ENCODE results near the gene OXNAD1.

OXNAD1 gene

DNA sequence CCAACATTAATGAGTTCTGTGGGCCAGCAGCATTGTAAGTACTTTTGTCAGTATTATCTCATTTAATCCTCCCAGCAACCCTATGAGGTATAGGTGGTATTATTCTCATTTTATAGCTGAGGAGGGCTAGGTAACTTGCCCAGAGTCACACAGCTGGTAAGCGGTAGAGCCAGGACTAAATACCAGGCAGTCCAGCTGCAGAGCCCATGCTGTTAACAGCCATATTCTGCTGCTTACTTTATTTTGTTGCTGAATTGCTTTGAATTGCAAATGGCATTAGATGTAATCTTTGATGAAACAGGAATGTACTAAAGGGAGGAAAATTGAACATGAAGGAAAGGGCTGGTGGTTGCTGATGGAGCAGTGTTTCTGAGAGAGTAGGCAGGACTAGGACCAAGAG, 19.6 kb downstream of the OXNAD1 start:
- H3K4me3 ChIP-seq (ENCODE audit: low read length), result no peak overlapping the region
- H3K27me3 ChIP-seq (ENCODE audit: control insufficient read depth, insufficient read depth, low read length), result no peaks in the 10 kb centered on the region
- H3K9me3 ChIP-seq (ENCODE audit: control insufficient read depth, low read depth, low read length), result no peaks in the 10 kb centered on the region
- no peak overlapping the region for H3K27ac ChIP-seq (ENCODE audit: low read length)
- H3K9ac ChIP-seq (ENCODE audit: low read length), result no peak overlapping the region
- peaks cover 23% of the 10 kb centered on the region for H3K36me3 ChIP-seq (ENCODE audit: control insufficient read depth, low read depth, low read length)
- no peaks in the 10 kb centered on the region for H3K4me1 ChIP-seq (ENCODE audit: control insufficient read depth, low read depth, low read length)

DNA sequence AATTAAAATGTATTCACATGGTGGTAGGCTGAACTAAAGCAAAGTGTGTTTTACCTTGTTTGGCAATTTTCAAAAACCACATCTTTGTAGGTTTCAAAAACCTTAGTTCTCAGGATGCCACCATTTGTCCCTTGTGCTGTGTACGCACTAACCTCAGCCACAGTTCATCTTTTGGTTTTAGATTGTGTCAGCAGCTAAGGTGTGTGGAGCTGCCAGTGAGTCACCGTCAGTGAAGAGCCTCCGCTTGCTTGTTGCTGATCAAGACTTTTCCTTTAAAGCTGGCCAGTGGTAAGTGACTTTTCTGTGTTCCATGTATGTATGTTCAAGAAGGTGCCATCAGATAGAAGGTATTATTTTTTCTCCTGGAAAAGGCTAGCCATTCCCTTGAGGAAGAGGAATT, 21.1 kb downstream of the OXNAD1 start:
- H3K36me3 ChIP-seq (ENCODE audit: control insufficient read depth, low read depth, low read length), result peaks cover 19% of the 10 kb centered on the region
- H3K27me3 ChIP-seq (ENCODE audit: control insufficient read depth, insufficient read depth, low read length), result no peaks in the 10 kb centered on the region
- no peaks in the 10 kb centered on the region for H3K4me1 ChIP-seq (ENCODE audit: control insufficient read depth, low read depth, low read length)
- H3K9me3 ChIP-seq (ENCODE audit: control insufficient read depth, low read depth, low read length), result no peaks in the 10 kb centered on the region
- H3K27ac ChIP-seq (ENCODE audit: low read length), result no peak overlapping the region
- no peak overlapping the region for H3K4me3 ChIP-seq (ENCODE audit: low read length)
- H3K9ac ChIP-seq (ENCODE audit: low read length), result no peak overlapping the region

DNA sequence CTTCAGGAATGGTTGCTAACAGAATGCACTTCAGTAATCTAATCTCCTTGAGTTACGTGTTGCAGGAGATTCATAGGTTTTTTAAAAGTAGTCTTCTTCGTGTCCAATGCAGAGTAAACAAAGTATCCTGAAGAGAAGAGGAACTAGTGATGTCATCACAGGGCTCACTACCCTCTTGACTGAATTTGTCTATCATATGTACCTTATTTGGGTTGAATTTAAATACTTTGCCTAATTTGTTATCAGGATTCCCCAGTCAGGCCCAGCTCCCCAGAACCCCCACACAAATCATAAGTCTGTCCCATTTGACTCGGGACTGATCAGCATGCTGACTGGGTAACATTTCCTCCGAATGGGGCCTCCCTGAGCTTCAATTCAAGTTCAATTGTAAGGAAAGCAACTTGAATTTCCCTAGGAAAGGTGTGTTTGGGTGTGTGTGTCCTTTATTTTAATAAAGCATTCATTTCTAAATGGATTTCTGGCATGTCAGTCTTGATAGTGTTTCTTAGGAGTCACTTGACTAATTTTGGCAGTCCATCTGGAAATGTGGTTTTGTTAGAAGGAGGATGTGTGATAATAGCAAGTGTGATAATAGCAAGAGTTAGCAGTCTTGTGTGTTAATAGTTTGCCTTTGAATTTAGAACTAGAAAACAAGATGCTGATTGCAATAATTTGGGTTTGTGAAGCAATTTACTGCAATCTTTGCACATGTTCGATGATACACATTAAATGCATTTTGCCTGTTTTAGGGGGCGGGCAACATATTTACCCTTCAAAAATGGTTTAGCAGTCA, 21.9 kb downstream of the OXNAD1 start:
- Histone ChIP-seq H3K9me3 (ENCODE audit: control insufficient read depth, low read depth, low read length) (no peaks in the 10 kb centered on the region), H3K4me1 (ENCODE audit: control insufficient read depth, low read depth, low read length) (no peaks in the 10 kb centered on the region), H3K36me3 (ENCODE audit: control insufficient read depth, low read depth, low read length) (peaks cover 20% of the 10 kb centered on the region), H3K27me3 (ENCODE audit: control insufficient read depth, insufficient read depth, low read length) (no peaks in the 10 kb centered on the region), H3K9ac (ENCODE audit: low read length) (no peak overlapping the region), H3K4me3 (ENCODE audit: low read length) (no peak overlapping the region), H3K27ac (ENCODE audit: low read length) (no peak overlapping the region)

GRCh38 chr3:16288664-16289063, 23.7 kb downstream of the OXNAD1 start:
- Histone ChIP-seq H3K4me1 (ENCODE audit: control insufficient read depth, low read depth, low read length) (no peaks in the 10 kb centered on the region), H3K9ac (ENCODE audit: low read length) (no peak overlapping the region), H3K36me3 (ENCODE audit: control insufficient read depth, low read depth, low read length) (peaks cover 19% of the 10 kb centered on the region), H3K4me3 (ENCODE audit: low read length) (no peak overlapping the region), H3K27me3 (ENCODE audit: control insufficient read depth, insufficient read depth, low read length) (no peaks in the 10 kb centered on the region), H3K9me3 (ENCODE audit: control insufficient read depth, low read depth, low read length) (no peaks in the 10 kb centered on the region), H3K27ac (ENCODE audit: low read length) (no peak overlapping the region)

DNA sequence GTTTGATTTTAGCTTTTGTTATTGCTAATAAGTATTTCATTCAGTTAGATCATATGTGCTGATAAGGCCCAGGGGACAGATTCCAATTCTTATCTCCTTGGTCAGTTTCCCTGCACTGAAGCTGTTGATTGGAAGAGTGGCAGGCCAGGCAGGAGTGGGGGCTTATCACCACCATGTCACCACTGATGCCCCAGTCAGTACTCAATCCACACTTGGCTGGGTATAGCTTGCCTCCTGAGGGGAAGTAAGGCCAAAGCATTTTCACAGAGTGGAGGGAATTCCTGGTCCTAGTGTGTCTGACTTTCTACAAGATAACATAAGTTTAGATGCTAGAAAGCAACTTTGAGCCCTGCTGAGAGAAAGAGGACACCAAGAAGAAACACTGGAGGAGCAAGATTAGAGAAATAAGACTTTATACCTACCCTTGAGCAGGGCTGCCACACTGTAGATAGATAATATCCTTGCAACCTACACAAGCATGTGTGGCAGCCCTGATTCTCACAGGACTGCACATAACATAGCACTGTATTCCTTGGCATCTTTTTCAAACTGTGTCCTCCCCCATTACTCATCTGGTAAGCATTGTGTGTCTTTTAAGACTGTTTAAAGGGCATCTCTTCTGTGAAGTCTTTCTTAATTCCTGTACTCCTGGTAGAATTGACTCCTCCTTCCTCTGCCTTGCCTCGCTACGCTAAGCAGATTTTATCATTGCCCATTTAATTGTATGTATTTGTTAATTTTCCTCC, 24.3 kb downstream of the OXNAD1 start:
- Histone ChIP-seq H3K27me3 (ENCODE audit: control insufficient read depth, insufficient read depth, low read length) (no peaks in the 10 kb centered on the region), H3K9me3 (ENCODE audit: control insufficient read depth, low read depth, low read length) (no peaks in the 10 kb centered on the region), H3K9ac (ENCODE audit: low read length) (no peak overlapping the region), H3K4me1 (ENCODE audit: control insufficient read depth, low read depth, low read length) (no peaks in the 10 kb centered on the region), H3K36me3 (ENCODE audit: control insufficient read depth, low read depth, low read length) (peaks cover 16% of the 10 kb centered on the region), H3K4me3 (ENCODE audit: low read length) (no peak overlapping the region), H3K27ac (ENCODE audit: low read length) (no peak overlapping the region)

DNA sequence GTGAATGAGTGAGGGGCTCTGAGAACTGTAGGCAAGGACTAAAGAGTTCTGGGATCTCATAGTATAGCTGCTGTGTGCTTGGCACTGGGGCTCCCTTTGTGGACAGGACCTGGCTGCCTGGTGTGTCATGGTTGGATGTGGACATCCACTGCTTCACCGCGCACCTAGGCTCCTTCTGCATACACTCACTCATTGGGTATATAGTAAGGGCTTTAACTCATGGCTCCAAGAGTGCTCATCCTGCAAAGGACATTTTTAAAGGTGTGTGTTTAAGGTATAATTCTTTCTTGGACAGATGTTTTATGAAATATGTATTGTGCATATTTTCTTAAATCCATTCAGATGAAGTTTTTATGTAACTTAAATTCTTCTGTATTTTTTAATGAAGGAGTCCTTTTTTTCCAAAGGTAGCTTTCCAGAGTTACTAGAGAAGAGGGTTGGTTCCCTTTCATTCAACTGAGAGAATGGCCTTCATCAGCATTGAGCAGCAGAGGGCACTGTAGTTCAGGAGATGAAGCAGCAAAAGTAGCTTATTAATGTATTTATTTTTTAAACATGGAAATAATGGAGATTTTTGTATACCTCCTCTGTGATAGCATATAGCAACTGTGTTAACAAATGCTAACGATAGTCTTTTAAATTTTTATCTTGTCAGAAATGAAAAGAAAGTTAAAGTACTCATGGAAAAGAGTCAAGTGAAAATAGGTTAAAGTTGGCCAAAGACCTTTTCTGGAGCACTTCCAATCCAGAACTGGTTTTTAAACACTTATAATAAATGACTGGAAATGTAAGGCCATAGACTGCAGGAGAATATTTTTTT, 25.2 kb downstream of the OXNAD1 start:
- Histone ChIP-seq H3K9ac (ENCODE audit: low read length) (no peak overlapping the region), H3K36me3 (ENCODE audit: control insufficient read depth, low read depth, low read length) (peaks cover 16% of the 10 kb centered on the region), H3K4me3 (ENCODE audit: low read length) (no peak overlapping the region), H3K4me1 (ENCODE audit: control insufficient read depth, low read depth, low read length) (no peaks in the 10 kb centered on the region), H3K27me3 (ENCODE audit: control insufficient read depth, insufficient read depth, low read length) (no peaks in the 10 kb centered on the region), H3K9me3 (ENCODE audit: control insufficient read depth, low read depth, low read length) (no peaks in the 10 kb centered on the region), H3K27ac (ENCODE audit: low read length) (no peak overlapping the region)

- Histone ChIP-seq H3K4me1 (ENCODE audit: control insufficient read depth, low read depth, low read length) (no peaks in the 10 kb centered on the region), H3K36me3 (ENCODE audit: control insufficient read depth, low read depth, low read length) (peaks cover 22% of the 10 kb centered on the region), H3K9ac (ENCODE audit: low read length) (no peak overlapping the region)
Observed at GRCh38 chr3:16290827-16291196, 25.8 kb downstream of the OXNAD1 start.

GRCh38 chr3:16294844-16295243, 29.8 kb downstream of the OXNAD1 start:
- Histone ChIP-seq H3K27ac (ENCODE audit: low read length) (no peak overlapping the region), H3K9ac (ENCODE audit: low read length) (no peak overlapping the region), H3K9me3 (ENCODE audit: control insufficient read depth, low read depth, low read length) (no peaks in the 10 kb centered on the region), H3K4me1 (ENCODE audit: control insufficient read depth, low read depth, low read length) (no peaks in the 10 kb centered on the region), H3K4me3 (ENCODE audit: low read length) (no peak overlapping the region), H3K36me3 (ENCODE audit: control insufficient read depth, low read depth, low read length) (peaks cover 24% of the 10 kb centered on the region), H3K27me3 (ENCODE audit: control insufficient read depth, insufficient read depth, low read length) (no peaks in the 10 kb centered on the region)

More at GRCh38 chr3:16290827-16291196, 25.8 kb downstream of the OXNAD1 start:
- Histone ChIP-seq H3K9me3 (ENCODE audit: control insufficient read depth, low read depth, low read length) (no peaks in the 10 kb centered on the region), H3K27ac (ENCODE audit: low read length) (no peak overlapping the region), H3K27me3 (ENCODE audit: control insufficient read depth, insufficient read depth, low read length) (no peaks in the 10 kb centered on the region), H3K4me3 (ENCODE audit: low read length) (no peak overlapping the region)

GRCh38 chr3:16295298-16295890, 30.4 kb downstream of the OXNAD1 start:
- Histone ChIP-seq H3K9ac (ENCODE audit: low read length) (no peak overlapping the region), H3K27me3 (ENCODE audit: control insufficient read depth, insufficient read depth, low read length) (no peaks in the 10 kb centered on the region), H3K4me3 (ENCODE audit: low read length) (no peak overlapping the region), H3K36me3 (ENCODE audit: control insufficient read depth, low read depth, low read length) (peaks cover 24% of the 10 kb centered on the region), H3K27ac (ENCODE audit: low read length) (no peak overlapping the region), H3K4me1 (ENCODE audit: control insufficient read depth, low read depth, low read length) (peaks cover 2% of the 10 kb centered on the region), H3K9me3 (ENCODE audit: control insufficient read depth, low read depth, low read length) (no peaks in the 10 kb centered on the region)

DNA sequence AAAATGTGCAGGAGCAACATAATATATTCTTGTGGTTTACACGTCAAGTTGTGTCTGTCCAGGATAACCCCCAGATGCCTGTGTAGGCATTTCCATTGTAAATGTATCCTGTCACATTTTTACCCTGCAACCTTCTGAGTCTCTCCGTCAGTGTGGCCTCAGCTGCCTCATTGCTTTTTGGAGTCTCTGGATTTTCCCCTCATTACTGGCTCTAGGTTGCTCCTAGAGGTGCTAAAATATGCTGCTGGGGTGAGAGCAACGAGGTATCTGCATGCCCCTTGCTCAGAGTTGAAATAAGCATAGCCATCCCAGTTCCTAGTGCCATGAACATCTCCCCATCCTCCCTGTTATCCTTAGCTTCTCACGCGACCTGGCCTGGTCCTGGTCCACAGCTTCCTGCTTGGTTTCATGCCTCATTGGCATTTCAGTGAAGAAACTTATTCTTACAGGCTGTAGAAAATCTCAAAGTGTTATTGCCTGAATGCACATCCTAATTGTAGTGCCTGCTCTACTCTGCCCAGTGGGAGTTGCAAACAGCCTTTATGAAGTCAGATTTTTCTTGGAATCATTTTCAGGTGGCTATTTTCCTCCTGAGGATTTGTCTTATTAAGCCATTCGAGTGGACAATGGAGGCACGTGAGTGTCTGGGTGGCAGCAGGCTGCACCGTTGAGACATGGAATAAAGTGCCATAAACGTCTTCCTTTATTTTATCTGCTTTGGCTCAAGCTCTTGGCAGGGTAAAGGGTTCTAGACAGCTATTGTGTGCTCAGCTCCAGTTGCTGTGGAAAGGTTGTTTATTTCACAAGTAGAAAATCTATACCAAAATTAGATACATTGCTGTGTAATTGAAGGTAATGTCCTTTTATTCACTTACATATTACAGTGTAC, 33.2 kb downstream of the OXNAD1 start:
- Histone ChIP-seq H3K4me3 (ENCODE audit: low read length) (no peak overlapping the region), H3K9ac (ENCODE audit: low read length) (no peak overlapping the region), H3K9me3 (ENCODE audit: control insufficient read depth, low read depth, low read length) (no peaks in the 10 kb centered on the region), H3K27ac (ENCODE audit: low read length) (no peak overlapping the region), H3K36me3 (ENCODE audit: control insufficient read depth, low read depth, low read length) (peaks cover 19% of the 10 kb centered on the region), H3K4me1 (ENCODE audit: control insufficient read depth, low read depth, low read length) (peaks cover 31% of the 10 kb centered on the region), H3K27me3 (ENCODE audit: control insufficient read depth, insufficient read depth, low read length) (no peaks in the 10 kb centered on the region)

Measured in iPS-18a (cell line).